Activated naive CD4-positive, alpha-beta T cell treated with anti-CD3 and anti-CD28 coated beads, Interleukin-2, amount 50 U/mL, for 16 hours (primary cell): ENCODE measurements around the gene DCLK1.

Experiments used
- DNase-seq: peaks from one replicate; pipeline ENCODE4 v3.0.0-alpha.2; 2020

DCLK1 gene

GRCh38 chr13:35732565-35732964 is 398.6 kb downstream of the DCLK1 start:
- no peak for DNase-seq

DNA sequence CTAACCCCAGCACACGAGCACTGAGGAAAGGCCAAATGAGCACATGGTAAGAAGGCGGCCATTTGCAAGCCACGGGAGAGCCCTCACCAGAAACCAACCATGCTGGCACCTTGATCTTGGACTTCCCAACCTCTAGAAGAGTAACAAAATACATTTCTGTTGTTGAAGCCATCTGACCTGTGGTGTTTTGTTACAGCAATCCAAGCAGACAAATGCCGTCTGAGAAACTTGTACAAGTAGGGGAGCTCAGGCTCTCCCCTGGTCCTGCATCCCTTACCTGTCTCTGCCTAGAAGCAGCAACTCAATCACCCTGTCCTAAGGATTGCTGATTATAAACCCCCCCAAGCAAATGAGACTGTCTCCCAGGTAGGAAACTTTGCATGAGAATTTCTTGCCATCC is 399.7 kb downstream of the DCLK1 start:
- DNase-seq: no peak

GRCh38 chr13:35729926-35730627 is 401.1 kb downstream of the DCLK1 start:
- DNase-seq: no peak

- DNase-seq: no peak
These were observed 403.3 kb downstream of the DCLK1 start for GRCh38 chr13:35727881-35728280.

GRCh38 chr13:35724446-35724845 is 406.7 kb downstream of the DCLK1 start:
- no peak for DNase-seq

- DNase-seq: no peak
These were observed 407.4 kb downstream of the DCLK1 start for GRCh38 chr13:35723821-35724220.

- no peak for DNase-seq
These were observed 408.1 kb downstream of the DCLK1 start for GRCh38 chr13:35723053-35723461.

DNA sequence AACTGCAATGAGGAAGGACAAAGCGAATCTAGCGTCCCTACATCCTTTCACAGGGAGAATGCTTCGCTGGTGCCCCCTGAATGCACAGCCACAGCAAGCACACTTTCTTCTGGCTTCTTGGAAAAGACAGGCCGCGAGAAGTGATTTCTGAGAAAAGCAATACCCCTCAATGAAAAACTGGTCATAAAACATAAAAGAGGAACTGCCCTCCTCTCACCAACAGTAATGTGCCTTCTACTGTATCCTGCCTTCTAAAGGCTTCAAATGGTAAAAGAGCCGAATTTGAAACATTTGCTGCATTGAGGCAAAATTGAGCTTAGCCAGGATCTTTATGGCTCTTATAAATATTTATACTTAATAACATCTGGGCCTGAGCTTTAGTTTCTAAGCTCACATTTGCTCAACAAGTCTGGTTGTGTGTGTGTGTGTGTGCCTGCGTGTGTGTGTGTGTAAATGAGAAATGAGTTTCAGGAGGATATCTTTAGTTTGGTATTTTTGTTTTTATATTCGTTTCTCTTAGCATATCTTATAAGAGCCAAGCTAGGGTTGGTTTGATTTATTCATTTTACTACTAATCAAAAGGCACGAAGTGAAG is 408.6 kb downstream of the DCLK1 start:
- no peak for DNase-seq

DNA sequence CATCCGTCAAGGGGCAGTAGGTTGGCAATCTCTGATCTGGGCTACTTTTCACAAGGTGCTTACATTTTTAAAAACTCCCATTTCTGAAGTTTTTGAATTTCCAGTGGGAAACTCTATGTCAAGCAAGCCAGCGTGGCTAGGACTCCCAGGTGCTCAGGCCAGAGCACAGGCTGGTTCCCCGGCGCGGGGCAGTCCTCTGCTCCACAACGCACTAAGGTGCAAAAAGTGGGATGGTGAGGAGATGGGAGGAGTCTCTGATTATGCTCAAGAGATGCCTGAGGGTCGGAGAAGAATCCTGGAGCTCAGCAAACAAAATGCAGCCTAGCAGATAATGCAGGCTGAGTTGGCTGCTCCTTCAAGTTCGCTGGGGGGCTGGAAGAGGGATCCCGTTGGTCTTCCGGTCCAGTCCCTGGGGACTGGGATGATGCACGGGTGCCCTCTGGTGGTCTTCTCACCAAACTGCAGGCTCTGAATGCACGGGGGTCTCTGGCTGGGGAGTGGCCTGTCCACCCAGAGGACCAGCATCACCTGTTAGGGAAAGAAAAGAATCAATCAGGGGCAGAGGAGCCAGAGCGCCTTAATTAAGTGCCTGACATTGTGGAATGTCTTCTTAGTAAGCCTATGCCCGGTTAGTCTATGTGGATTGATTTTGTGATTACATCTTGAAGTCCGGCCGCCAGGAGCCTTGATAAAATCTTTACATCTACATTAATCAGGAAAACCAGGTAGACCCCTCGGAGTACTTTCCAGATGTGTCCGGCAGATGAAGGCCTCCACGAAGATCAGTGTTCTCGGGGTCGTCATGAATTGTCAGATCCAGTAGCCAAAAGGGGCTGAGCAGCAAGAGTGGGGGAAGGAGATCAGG is 410.3 kb downstream of the DCLK1 start:
- DNase-seq: no peak

DNA sequence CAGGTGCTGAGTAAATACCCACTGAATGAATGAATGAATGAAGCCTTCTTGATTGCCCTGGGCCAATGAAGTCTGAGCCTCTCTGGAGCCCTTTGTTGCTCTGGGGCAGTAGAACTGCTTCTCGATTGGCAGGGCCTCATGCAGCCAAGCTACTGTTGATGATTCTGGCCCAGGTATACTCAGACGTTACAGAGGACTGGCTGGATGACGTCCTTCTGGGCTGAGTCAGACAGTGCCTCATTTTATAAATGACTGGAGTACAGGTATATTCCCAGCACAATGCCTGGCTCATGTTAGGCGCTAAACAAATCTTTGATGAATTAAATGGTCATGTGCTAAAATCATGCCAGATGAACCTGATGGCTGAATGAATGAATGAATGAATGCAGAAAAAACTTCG is 410.9 kb downstream of the DCLK1 start:
- DNase-seq: no peak
